MM.1S (cell line): ENCODE data around the gene HIPK4.

Experiments
- DNase-seq: peaks from one replicate; pipeline ENCODE4 v3.0.0-alpha.2; 2015
- H2AFZ ChIP-seq: fragments of 300-600 bp; sonication (generic); 2 replicates; pipeline ENCODE4 v1.6.0; 2016; ENCODE audit warnings: antibody characterized with exemption, low read length
- H3F3A ChIP-seq: fragments of 300-600 bp; sonication (generic); 2 replicates; pipeline ENCODE4 v1.6.1; 2016; ENCODE audit warnings: mild to moderate bottlenecking, antibody characterized with exemption, low read length, moderate library complexity, mixed read lengths; ENCODE audit not compliant: insufficient read depth
- H3K27ac ChIP-seq: fragments of 300-600 bp; sonication (generic); 2 replicates; pipeline ENCODE4 v1.5.1; 2016; ENCODE audit warnings: mild to moderate bottlenecking, low read length
- H3K27me3 ChIP-seq: fragments of 300-600 bp; sonication (generic); replicated peaks from 2 replicates; pipeline ENCODE4 v1.6.0; 2016; ENCODE audit warnings: low read length; ENCODE audit not compliant: insufficient read depth
- H3K36me3 ChIP-seq: fragments of 300-600 bp; sonication (generic); replicated peaks from 2 replicates; pipeline ENCODE4 v1.6.1; 2016; ENCODE audit warnings: mild to moderate bottlenecking, low read length, mixed read lengths; ENCODE audit not compliant: insufficient read depth
- H3K4me1 ChIP-seq: fragments of 300-600 bp; sonication (generic); 2 replicates; pipeline ENCODE4 v1.6.1; 2016; ENCODE audit warnings: low read length, mixed read lengths
- H3K4me2 ChIP-seq: fragments of 300-600 bp; sonication (generic); 2 replicates; pipeline ENCODE4 v1.6.0; 2016; ENCODE audit warnings: low read depth, low read length
- H3K4me3 ChIP-seq: fragments of 300-600 bp; sonication (generic); 2 replicates; pipeline ENCODE4 v1.5.1; 2016; ENCODE audit warnings: low read length, mixed read lengths
- H3K79me2 ChIP-seq: fragments of 300-600 bp; sonication (generic); 2 replicates; pipeline ENCODE4 v1.6.1; 2016; ENCODE audit warnings: mixed run types, low read length, mixed read lengths
- H3K9ac ChIP-seq: fragments of 300-600 bp; sonication (generic); 2 replicates; pipeline ENCODE4 v1.6.1; 2016; ENCODE audit warnings: low read length, mixed read lengths
- H3K9me2 ChIP-seq: fragments of 300-600 bp; sonication (generic); replicated peaks from 2 replicates; pipeline ENCODE4 v1.6.1; 2016; ENCODE audit warnings: mild to moderate bottlenecking, low read length, mixed read lengths; ENCODE audit not compliant: insufficient read depth
- H3K9me3 ChIP-seq: fragments of 300-600 bp; sonication (generic); replicated peaks from 2 replicates; pipeline ENCODE4 v1.6.1; 2016; ENCODE audit warnings: mild to moderate bottlenecking, low read length, mixed read lengths; ENCODE audit not compliant: insufficient read depth
- H4K20me1 ChIP-seq: fragments of 300-600 bp; sonication (generic); 2 replicates; pipeline ENCODE4 v1.6.1; 2016; ENCODE audit warnings: mild to moderate bottlenecking, low read length, moderate library complexity, mixed read lengths; ENCODE audit not compliant: insufficient read depth
- CTCF ChIP-seq: fragments of 300-600 bp; sonication (generic); IDR thresholded peaks from 2 replicates; pipeline ENCODE4 v1.5.1; 2016; ENCODE audit warnings: antibody characterized with exemption, low read length, mixed read lengths
- EZH2 ChIP-seq: fragments of 300-600 bp; sonication (generic); optimal IDR thresholded peaks from 2 replicates; pipeline ENCODE3; 2017; ENCODE audit warnings: low read depth, mild to moderate bottlenecking, antibody characterized with exemption, low read length, mixed read lengths
- EZH2phosphoT487 ChIP-seq: fragments of 300-600 bp; sonication (generic); IDR thresholded peaks from 2 replicates; pipeline ENCODE4 v1.6.1; 2018; ENCODE audit warnings: antibody characterized with exemption, low read length

The HIPK4 gene

GRCh38 chr19:40381321-40381720 is 8.7 kb downstream of the HIPK4 start:
- Histone ChIP-seq H3K9me3 (no peaks in the 10 kb centered on the region), H3K79me2 (no peaks in the 10 kb centered on the region), H3K4me1 (no peaks in the 10 kb centered on the region), H3K9me2 (no peaks in the 10 kb centered on the region), H3K27me3 (peaks cover 18% of the 10 kb centered on the region), H3K27ac (no peak overlapping the region), H4K20me1 (no peaks in the 10 kb centered on the region), H3K4me3 (no peak overlapping the region), H2AFZ (no peak overlapping the region), H3K4me2 (no peak overlapping the region), H3F3A (no peaks in the 10 kb centered on the region), H3K9ac (no peak overlapping the region), H3K36me3 (no peaks in the 10 kb centered on the region)
- no peak for DNase-seq
- TF ChIP-seq EZH2 (no peak), CTCF (no peak)

GRCh38 chr19:40380199-40381037 is 9.6 kb downstream of the HIPK4 start:
- no peak for DNase-seq
- Histone ChIP-seq H3K9me3 (no peaks in the 10 kb centered on the region), H3K36me3 (no peaks in the 10 kb centered on the region), H3K27ac (no peak overlapping the region), H3F3A (no peaks in the 10 kb centered on the region), H4K20me1 (no peaks in the 10 kb centered on the region), H2AFZ (no peak overlapping the region), H3K9me2 (no peaks in the 10 kb centered on the region), H3K27me3 (peaks cover 17% of the 10 kb centered on the region), H3K79me2 (no peaks in the 10 kb centered on the region), H3K4me1 (no peaks in the 10 kb centered on the region), H3K9ac (no peak overlapping the region), H3K4me2 (no peak overlapping the region), H3K4me3 (no peak overlapping the region)
- TF ChIP-seq CTCF (no peak), EZH2phosphoT487 (no peak)

GRCh38 chr19:40379446-40380198 is 10.4 kb downstream of the HIPK4 start:
- H3K79me2 ChIP-seq: no peaks in the 10 kb centered on the region
- no peaks in the 10 kb centered on the region for H4K20me1 ChIP-seq
- no peak overlapping the region for H3K27ac ChIP-seq
- no peaks in the 10 kb centered on the region for H3K9me2 ChIP-seq
- no peak for TF ChIP-seq CTCF
- no peak for TF ChIP-seq EZH2
- TF ChIP-seq EZH2phosphoT487: no peak
- DNase-seq: no peak
- H3K36me3 ChIP-seq: no peaks in the 10 kb centered on the region
- peaks cover 10% of the 10 kb centered on the region for H3K27me3 ChIP-seq
- no peaks in the 10 kb centered on the region for H3K9me3 ChIP-seq
- H3K4me3 ChIP-seq: no peak overlapping the region
- H3K9ac ChIP-seq: no peak overlapping the region
- no peak overlapping the region for H3K4me2 ChIP-seq
- no peak overlapping the region for H2AFZ ChIP-seq
- H3K4me1 ChIP-seq: no peaks in the 10 kb centered on the region
- H3F3A ChIP-seq: no peaks in the 10 kb centered on the region
